K562 (cell line): ENCODE measurements around the gene AP1M2. TPM values are rescaled to one million over a fixed set of nuclear protein-coding genes. Genes with fewer than 3 reads are reported as not detected.

Source experiments
- ATAC-seq: fragments of 200-7000 bp; cut with Tn5 transposase; 3 replicates; pipeline ENCODE4 v1.9.1; 2020; ENCODE audit warnings: moderate library complexity
- BruUV-seq: library from RNA; stranded (reverse); fragments of 400-500 nt; replicated peaks from 2 replicates; lab custom pipeline; 2021; lab: Mats Ljungman, UMichigan
- CTCF ChIA-PET: fragments of 300-600 bp; formaldehyde crosslinking; extraction: SDS; loops from one replicate; lab custom pipeline; 2021; ENCODE audit warnings: low intra/inter-chr PET ratio; lab: Yijun Ruan, JAX
- POLR2A ChIA-PET: fragments of 300-600, 350-650 bp; sonication (Branson Sonifier 250); formaldehyde crosslinking; extraction: SDS; loops from one replicate; lab custom pipeline; 2021; ENCODE audit warnings: antibody characterized with exemption, inconsistent platforms; lab: Yijun Ruan, JAX
- DNase-seq, 4 experiments: peaks; one replicate each; pipeline versions ENCODE4 v3.0.0 to v3.0.0-alpha.2; 2011 to 2018; ENCODE audit warnings: low spot score in 3 of 4, mixed read lengths in 3 of 4; ENCODE audit errors: extremely low read depth in 1 of 4
- FAIRE-seq: peaks from 2 replicates; lab custom pipeline; 2011; peaks lifted over from hg19 to GRCh38; lab: Jason Lieb, UNC
- H2AFZ ChIP-seq: 2 replicates; pipeline ENCODE4 v1.6.0; 2011; ENCODE audit warnings: low read depth, low read length, control low read depth, inconsistent platforms
- H3K27ac ChIP-seq: fragments of 200-600 bp; 3 replicates; pipeline ENCODE4 v1.8.0; 2011; ENCODE audit warnings: low read depth, mild to moderate bottlenecking, control low read depth, inconsistent platforms, low read length, moderate library complexity, mixed read lengths; ENCODE audit errors: extremely low read depth
- H3K27me3 ChIP-seq, 2 experiments: fragments of 300-600 bp in 1 of 2; 2 replicates in 1 of 2; 3 replicates in 1 of 2; pipeline versions ENCODE4 v1.6.0 to v1.8.0; 2011; ENCODE audit warnings: inconsistent platforms in 2 of 2, low read length in 2 of 2, mild to moderate bottlenecking in 1 of 2, mixed read lengths in 1 of 2, moderate library complexity in 1 of 2; ENCODE audit not compliant: control insufficient read depth in 2 of 2, insufficient read depth in 2 of 2
- H3K36me3 ChIP-seq: fragments of 300-600 bp; 3 replicates; pipeline ENCODE4 v1.8.0; 2011; ENCODE audit warnings: mild to moderate bottlenecking, low read length, inconsistent platforms; ENCODE audit not compliant: control insufficient read depth, insufficient read depth
- H3K4me1 ChIP-seq, 2 experiments: fragments of 200-600 bp in 1 of 2; replicated peaks in 1 of 2; 2 replicates in 1 of 2; 3 replicates in 1 of 2; pipeline versions ENCODE4 v1.5.1 to v1.8.0; 2011; ENCODE audit warnings: inconsistent platforms in 2 of 2, low read length in 2 of 2, mild to moderate bottlenecking in 1 of 2, mixed read lengths in 1 of 2, moderate library complexity in 1 of 2; ENCODE audit not compliant: control insufficient read depth in 2 of 2, insufficient read depth in 2 of 2
- H3K4me2 ChIP-seq: 2 replicates; pipeline ENCODE4 v1.6.1; 2011; ENCODE audit warnings: low read length, control low read depth, inconsistent platforms, mixed read lengths; ENCODE audit not compliant: insufficient read depth
- H3K4me3 ChIP-seq: fragments of 200-600 bp; sonication (generic), shearing (Covaris generic); 2 replicates; pipeline ENCODE4 v1.5.1; 2016; ENCODE audit warnings: control low read depth, inconsistent platforms
- H3K79me2 ChIP-seq: fragments of 200-600 bp; 3 replicates; pipeline ENCODE4 v1.8.0; 2011; ENCODE audit warnings: low read length, inconsistent platforms; ENCODE audit not compliant: control insufficient read depth, insufficient read depth
- H3K9ac ChIP-seq, 2 experiments: 2 replicates each; pipeline versions ENCODE4 v1.6.0 to v1.6.1; 2011; ENCODE audit warnings: low read depth in 2 of 2, low read length in 2 of 2, control low read depth in 1 of 2, inconsistent platforms in 1 of 2, mild to moderate bottlenecking in 1 of 2, mixed read lengths in 1 of 2; ENCODE audit not compliant: insufficient read depth in 1 of 2
- H3K9me1 ChIP-seq: one replicate; pipeline ENCODE4 v1.6.0; 2011; ENCODE audit warnings: inconsistent platforms, mild to moderate bottlenecking, low read length, moderate library complexity; ENCODE audit not compliant: control insufficient read depth, insufficient read depth
- H3K9me3 ChIP-seq: replicated peaks from 2 replicates; pipeline ENCODE4 v1.5.1; 2011; ENCODE audit warnings: low read depth, low read length, inconsistent platforms; ENCODE audit not compliant: control insufficient read depth, insufficient read depth
- H4K20me1 ChIP-seq: replicated peaks from 2 replicates; pipeline ENCODE4 v1.6.1; 2011; ENCODE audit warnings: low read length, inconsistent platforms, mixed read lengths; ENCODE audit not compliant: control insufficient read depth, insufficient read depth
- BHLHE40 ChIP-seq: IDR thresholded peaks from 2 replicates; pipeline ENCODE4 v1.6.1; 2011; ENCODE audit warnings: low read length, improper control_type of control experiment
- BRD4 ChIP-seq: fragments of 200-600 bp; sonication (generic); IDR thresholded peaks from 2 replicates; pipeline ENCODE4 v1.6.1; 2017; ENCODE audit warnings: inconsistent platforms
- CTBP1 ChIP-seq: fragments of 450-650 bp; IDR thresholded peaks from 2 replicates; pipeline ENCODE4 v1.6.1; 2016; ENCODE audit warnings: borderline replicate concordance
- DNMT1 ChIP-seq: fragments of 450-650 bp; IDR thresholded peaks from 2 replicates; pipeline ENCODE4 v1.6.1; 2016; ENCODE audit warnings: antibody characterized with exemption, mild to moderate bottlenecking
- ETV1 ChIP-seq: fragments of 450-650 bp; conservative IDR thresholded peaks from 2 replicates; pipeline ENCODE4 v1.6.1; 2016; ENCODE audit warnings: missing genetic modification characterization, control low read depth, low read depth, missing compliant biosample characterization
- MEIS2 ChIP-seq: fragments of 450-650 bp; IDR thresholded peaks from 2 replicates; pipeline ENCODE4 v1.6.1; 2014; ENCODE audit warnings: mild to moderate bottlenecking; ENCODE audit not compliant: partially characterized antibody
- MTF1 ChIP-seq: fragments of 250-450 bp; sonication (Bioruptor Pico); IDR thresholded peaks from 2 replicates; pipeline ENCODE4 v1.9.0; 2021; ENCODE audit warnings: moderate library complexity, mild to moderate bottlenecking, inconsistent platforms, borderline replicate concordance
- NBN ChIP-seq: fragments of 450-650 bp; IDR thresholded peaks from 2 replicates; pipeline ENCODE4 v1.6.1; 2016; ENCODE audit warnings: low read depth, mild to moderate bottlenecking
- NFIC ChIP-seq: fragments of 450-650 bp; IDR thresholded peaks from 2 replicates; pipeline ENCODE4 v1.6.1; 2017; ENCODE audit warnings: mild to moderate bottlenecking, inconsistent platforms
- SAP30 ChIP-seq: fragments of 200-600 bp; sonication (generic); IDR thresholded peaks from 2 replicates; pipeline ENCODE4 v1.6.1; 2012; ENCODE audit warnings: borderline replicate concordance, low read depth, mild to moderate bottlenecking, moderate library complexity, low read length, control low read depth, inconsistent platforms; ENCODE audit not compliant: insufficient read depth, poor library complexity, severe bottlenecking
- SIX5 ChIP-seq, 2 experiments: IDR thresholded peaks; 2 replicates each; pipeline ENCODE4 v1.6.1; 2011; ENCODE audit warnings: low read length in 2 of 2, borderline replicate concordance in 1 of 2, low read depth in 1 of 2, mild to moderate bottlenecking in 1 of 2, moderate library complexity in 1 of 2; ENCODE audit not compliant: insufficient read depth in 1 of 2
- SMC3 ChIP-seq: conservative IDR thresholded peaks from 2 replicates; pipeline ENCODE4 v1.6.1; 2011; ENCODE audit warnings: low read depth, low read length, improper control_type of control experiment; ENCODE audit not compliant: insufficient read depth
- XRCC4 ChIP-seq: IDR thresholded peaks from one replicate; pipeline ENCODE4 v1.6.1; 2011; ENCODE audit not compliant: insufficient read depth, insufficient read length; ENCODE audit errors: extremely low read depth
- ZNF174 ChIP-seq: fragments of 250-450 bp; sonication (Bioruptor Pico); IDR thresholded peaks from 2 replicates; pipeline ENCODE4 v1.4.0; 2020; ENCODE audit warnings: mild to moderate bottlenecking
- ZNF584 ChIP-seq: fragments of 200-800 bp; sonication (Bioruptor generic); IDR thresholded peaks from 2 replicates; pipeline ENCODE4 v1.6.1; 2016; ENCODE audit warnings: low read depth, mild to moderate bottlenecking, missing genetic modification characterization, missing compliant biosample characterization
- ZNF778 ChIP-seq: fragments of 450-650 bp; formaldehyde crosslinking; IDR thresholded peaks from 2 replicates; pipeline ENCODE4 v1.4.0; 2020; ENCODE audit warnings: mild to moderate bottlenecking, moderate library complexity
- WGBS: fragments of 100-300 bp; shearing (Covaris generic); methylation state at CpG from one replicate; pipeline ENCODE4 v1.1.6; 2016; ENCODE audit warnings: low coverage, mixed read lengths; ENCODE audit not compliant: insufficient coverage; ENCODE audit errors: missing lambda C conversion rate; 5-methylcytosine and 5-hydroxymethylcytosine counted together
- in situ Hi-C: fragments of 300-500 bp; cut with MboI; formaldehyde crosslinking; loops from 4 replicates; pipeline ENCODE4 v1.15.0; 2018; ENCODE audit warnings: inconsistent platforms, mixed read lengths
- intact Hi-C: fragments of 100-400 bp; cut with micrococcal nuclease; formaldehyde crosslinking; loops from 2 replicates; pipeline ENCODE4 v1.14.2; 2022
- polyA plus RNA-seq, 8 experiments: library from polyadenylated mRNA; depleted of rRNA in 4 of 8; stranded (reverse) in 5 of 8; unstranded in 3 of 8; fragments of >200 nt; fragmentation: Nextera tagmentation in 2 of 8; fragmentation: Illumina TruSeq in 1 of 8; extraction: Ambion mirVana in 2 of 8; extraction: Trizol in 1 of 8; gene quantifications; 2 replicates each; pipeline versions ENCODE4 v1.2.1 to v1.2.3, GENCODE V29; 2011 to 2014; ENCODE audit warnings: inconsistent platforms in 1 of 8, missing spikeins in 1 of 8
- total RNA-seq, 7 experiments: library from RNA; depleted of rRNA in 6 of 7; stranded (reverse); fragments of >200 nt in 6 of 7; fragmentation: Illumina TruSeq in 2 of 7; extraction: Trizol in 2 of 7; gene quantifications; 2 replicates each; pipeline versions ENCODE4 v1.2.1 to v1.2.3, GENCODE V29; 2011 to 2021; ENCODE audit warnings: low replicate concordance in 1 of 7
- TF ChIP-seq, protein P1 (sequence below): fragments of 250-450 bp; sonication (Bioruptor Pico); IDR thresholded peaks from 2 replicates; pipeline ENCODE4 v1.4.0; 2020; ENCODE audit warnings: mild to moderate bottlenecking
- TF ChIP-seq, protein P2 (sequence below), 3 experiments: IDR thresholded peaks in 2 of 3; conservative IDR thresholded peaks in 1 of 3; 2 replicates each; pipeline ENCODE4 v1.5.1; 2011 to 2012; ENCODE audit warnings: low read length in 3 of 3, mild to moderate bottlenecking in 3 of 3, control low read depth in 2 of 3, improper control_type of control experiment in 1 of 3, inconsistent platforms in 1 of 3, low read depth in 1 of 3, mixed read lengths in 1 of 3, moderate library complexity in 1 of 3; ENCODE audit not compliant: insufficient read depth in 2 of 3

The AP1M2 gene
- total and polyA plus RNA-seq, 9 of the 15 experiments (the other 6 are each of a cell fraction or from before 2014, with no cell fraction given), result 0.33 to 1.4 (median 0.89) TPM; not detected in 1

DNA sequence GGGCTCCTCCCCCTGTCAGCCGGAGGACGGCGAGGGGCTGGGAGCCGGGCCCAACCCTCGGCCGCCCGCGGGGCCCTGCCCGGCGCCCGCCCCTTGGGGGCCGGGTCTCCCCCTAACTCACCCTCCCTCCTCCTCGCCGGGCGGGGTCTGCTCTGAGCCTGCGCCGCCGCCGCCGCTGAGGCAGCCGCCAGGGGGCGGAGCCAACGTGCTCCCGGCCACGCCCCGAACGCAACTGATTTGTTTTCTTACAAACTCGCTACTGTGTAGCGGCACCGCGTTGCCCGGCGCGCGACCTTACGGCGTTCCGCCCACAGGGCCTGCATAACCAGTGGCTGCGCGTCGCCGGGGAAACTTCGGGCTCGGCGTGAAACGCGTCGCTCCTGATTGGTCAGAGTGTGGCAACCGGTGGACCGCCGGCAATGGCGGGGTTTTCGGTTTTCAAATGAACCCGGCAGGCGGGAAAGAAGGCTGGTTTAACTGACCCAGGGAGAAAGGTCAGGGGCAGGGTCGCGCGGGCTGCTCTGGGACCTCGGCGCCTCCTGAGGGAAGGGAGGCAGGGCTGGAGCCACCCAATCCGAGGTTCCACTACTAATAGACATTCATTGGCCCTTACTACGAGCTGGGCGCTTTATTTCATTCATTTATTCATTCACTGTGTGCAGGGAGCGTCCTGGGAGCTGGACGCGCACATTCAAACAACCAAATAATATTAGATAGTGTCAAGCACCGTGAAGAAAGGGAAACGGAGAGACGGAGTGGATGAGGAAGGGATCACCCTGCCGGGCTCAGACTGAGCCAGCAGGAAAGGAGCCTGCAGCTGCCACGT is 18.1 kb downstream of the AP1M2 start, which contains the start of gene CDKN2D:
CDKN2D (minus strand) TSS at position 154 of the 826 bp plus-strand sequence. CDS start 326 bp downstream, outside the sequence.
- DNase-seq, result peak; percentile 90 to 100 (median 91)
- H3K9ac ChIP-seq, result peak within 1 kb of the TSS; percentile 88 to 92
- peak within 1 kb of the TSS; percentile 95 for H3K27ac ChIP-seq
- BruUV-seq, result TSS peak; percentile 97
- H2AFZ ChIP-seq, result peak within 1 kb of the TSS; percentile 89
- peaks cover 6% of the 10 kb centered on the region; the same call in 2 of the 3 replicates for H3K36me3 ChIP-seq
- no peaks in the 10 kb centered on the region for H3K9me1 ChIP-seq
- H3K9me3 ChIP-seq, result no peaks in the 10 kb centered on the region
- WGBS, result 1% methylated on average over 56 of the region's 71 CpGs
- peak within 1 kb of the TSS; percentile 79 for H3K4me3 ChIP-seq
- ChIA-PET POLR2A (interaction anchor here (0.7 to 1.4 kb wide), 12 partner anchors 10 to 165 kb away, joined by 3 to 9 read pairs (median 4); no protein-coding TSS in a partner anchor), CTCF (no interaction called here)
- peak within 1 kb of the TSS; percentile 94 for H3K4me2 ChIP-seq
- FAIRE-seq, result peak; percentile 95
- H3K27me3 ChIP-seq, result no peaks in the 10 kb centered on the region
- H3K4me1 ChIP-seq, result peaks cover 31 to 53% of the 10 kb centered on the region in 2 experiments
- in situ Hi-C loops, result no loop called here
- intact Hi-C loops, result loop anchor here (5.0 kb wide), 2 partner anchors 83 to 92 kb away; partner anchors contain the start of gene ILF3
- peak; percentile 90 for ATAC-seq
- peaks cover 25% of the 10 kb centered on the region for H3K79me2 ChIP-seq
- no peaks in the 10 kb centered on the region for H4K20me1 ChIP-seq
- TF ChIP-seq MTF1 (CRISPR knock-in tag), result no peak
- peak; percentile 66 for TF ChIP-seq MEIS2
- no peak for TF ChIP-seq XRCC4
- TF ChIP-seq NFIC, result no peak
- peak; percentile 7 for TF ChIP-seq CTBP1
- 0 out of 2 replicates have a peak, but pooled peaks have one; percentile 4 for TF ChIP-seq ETV1 (tag)
- TF ChIP-seq, protein P1, sequence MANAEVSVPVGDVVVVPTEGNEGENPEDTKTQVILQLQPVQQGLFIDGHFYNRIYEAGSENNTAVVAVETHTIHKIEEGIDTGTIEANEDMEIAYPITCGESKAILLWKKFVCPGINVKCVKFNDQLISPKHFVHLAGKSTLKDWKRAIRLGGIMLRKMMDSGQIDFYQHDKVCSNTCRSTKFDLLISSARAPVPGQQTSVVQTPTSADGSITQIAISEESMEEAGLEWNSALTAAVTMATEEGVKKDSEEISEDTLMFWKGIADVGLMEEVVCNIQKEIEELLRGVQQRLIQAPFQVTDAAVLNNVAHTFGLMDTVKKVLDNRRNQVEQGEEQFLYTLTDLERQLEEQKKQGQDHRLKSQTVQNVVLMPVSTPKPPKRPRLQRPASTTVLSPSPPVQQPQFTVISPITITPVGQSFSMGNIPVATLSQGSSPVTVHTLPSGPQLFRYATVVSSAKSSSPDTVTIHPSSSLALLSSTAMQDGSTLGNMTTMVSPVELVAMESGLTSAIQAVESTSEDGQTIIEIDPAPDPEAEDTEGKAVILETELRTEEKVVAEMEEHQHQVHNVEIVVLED (CRISPR knock-in tag), result peak; percentile 98
- TF ChIP-seq BHLHE40, result peak; percentile 44; the same call in 1 of the 2 replicates
- TF ChIP-seq NBN, result 0 out of 2 replicates have a peak, but pooled peaks have one; percentile 6
- no peak for TF ChIP-seq ZNF778 (CRISPR knock-in tag)
- TF ChIP-seq SIX5 (IDR thresholded peaks at IDR 0.05; ENCODE audit: borderline replicate concordance in 1 of 2, insufficient read depth in 1 of 2, low read depth in 1 of 2, low read length in 2 of 2), result no peak
- no peak for TF ChIP-seq DNMT1
- TF ChIP-seq SAP30, result peak; percentile 100
- TF ChIP-seq ZNF584 (CRISPR knock-in tag), result no peak
- TF ChIP-seq ZNF174 (CRISPR knock-in tag), result no peak
- no peak for TF ChIP-seq SMC3
- peak; percentile 72; the same call in 1 of the 2 replicates for TF ChIP-seq BRD4
- TF ChIP-seq, protein P2, sequence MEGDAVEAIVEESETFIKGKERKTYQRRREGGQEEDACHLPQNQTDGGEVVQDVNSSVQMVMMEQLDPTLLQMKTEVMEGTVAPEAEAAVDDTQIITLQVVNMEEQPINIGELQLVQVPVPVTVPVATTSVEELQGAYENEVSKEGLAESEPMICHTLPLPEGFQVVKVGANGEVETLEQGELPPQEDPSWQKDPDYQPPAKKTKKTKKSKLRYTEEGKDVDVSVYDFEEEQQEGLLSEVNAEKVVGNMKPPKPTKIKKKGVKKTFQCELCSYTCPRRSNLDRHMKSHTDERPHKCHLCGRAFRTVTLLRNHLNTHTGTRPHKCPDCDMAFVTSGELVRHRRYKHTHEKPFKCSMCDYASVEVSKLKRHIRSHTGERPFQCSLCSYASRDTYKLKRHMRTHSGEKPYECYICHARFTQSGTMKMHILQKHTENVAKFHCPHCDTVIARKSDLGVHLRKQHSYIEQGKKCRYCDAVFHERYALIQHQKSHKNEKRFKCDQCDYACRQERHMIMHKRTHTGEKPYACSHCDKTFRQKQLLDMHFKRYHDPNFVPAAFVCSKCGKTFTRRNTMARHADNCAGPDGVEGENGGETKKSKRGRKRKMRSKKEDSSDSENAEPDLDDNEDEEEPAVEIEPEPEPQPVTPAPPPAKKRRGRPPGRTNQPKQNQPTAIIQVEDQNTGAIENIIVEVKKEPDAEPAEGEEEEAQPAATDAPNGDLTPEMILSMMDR (IDR thresholded peaks at IDR 0.05 in 2 of 3, conservative IDR thresholded peaks at IDR 0.05 in 1 of 3; ENCODE audit: insufficient read depth in 2 of 3, low read depth in 1 of 3, low read length in 3 of 3), result no peak
